ENCODE data around the gene PLEK2.

- TF ChIP-seq, protein P1, sequence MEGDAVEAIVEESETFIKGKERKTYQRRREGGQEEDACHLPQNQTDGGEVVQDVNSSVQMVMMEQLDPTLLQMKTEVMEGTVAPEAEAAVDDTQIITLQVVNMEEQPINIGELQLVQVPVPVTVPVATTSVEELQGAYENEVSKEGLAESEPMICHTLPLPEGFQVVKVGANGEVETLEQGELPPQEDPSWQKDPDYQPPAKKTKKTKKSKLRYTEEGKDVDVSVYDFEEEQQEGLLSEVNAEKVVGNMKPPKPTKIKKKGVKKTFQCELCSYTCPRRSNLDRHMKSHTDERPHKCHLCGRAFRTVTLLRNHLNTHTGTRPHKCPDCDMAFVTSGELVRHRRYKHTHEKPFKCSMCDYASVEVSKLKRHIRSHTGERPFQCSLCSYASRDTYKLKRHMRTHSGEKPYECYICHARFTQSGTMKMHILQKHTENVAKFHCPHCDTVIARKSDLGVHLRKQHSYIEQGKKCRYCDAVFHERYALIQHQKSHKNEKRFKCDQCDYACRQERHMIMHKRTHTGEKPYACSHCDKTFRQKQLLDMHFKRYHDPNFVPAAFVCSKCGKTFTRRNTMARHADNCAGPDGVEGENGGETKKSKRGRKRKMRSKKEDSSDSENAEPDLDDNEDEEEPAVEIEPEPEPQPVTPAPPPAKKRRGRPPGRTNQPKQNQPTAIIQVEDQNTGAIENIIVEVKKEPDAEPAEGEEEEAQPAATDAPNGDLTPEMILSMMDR (IDR thresholded peaks at IDR 0.05; ENCODE audit: low read length), result no peak
- TF ChIP-seq EZH2 (IDR thresholded peaks at IDR 0.05; ENCODE audit: borderline replicate concordance, low read length), result no peak
Observed at GRCh38 chr14:67435603-67436002, 23.6 kb upstream of the PLEK2 start.
